Neutrophil (primary cell): ENCODE results near the gene POU2AF2.

Experiments
- H3K27ac ChIP-seq: fragments of 200-600 bp; sonication (generic); 2 replicates; pipeline ENCODE4 v1.5.1; 2016; ENCODE audit warnings: mild to moderate bottlenecking, moderate library complexity
- H3K27me3 ChIP-seq: fragments of 200-600 bp; sonication (generic); 2 replicates; pipeline ENCODE4 v1.6.0; 2016; ENCODE audit warnings: mild to moderate bottlenecking
- H3K36me3 ChIP-seq: fragments of 200-600 bp; sonication (generic); 2 replicates; pipeline ENCODE4 v1.5.1; 2017
- H3K4me1 ChIP-seq, 2 experiments: fragments of 200-600 bp in 1 of 2; sonication (generic) in 1 of 2; 1 replicate in 1 of 2; 2 replicates in 1 of 2; pipeline versions ENCODE4 v1.5.1 to v1.6.1; 2013 to 2016; ENCODE audit warnings: low read depth in 1 of 2, low read length in 1 of 2, mild to moderate bottlenecking in 1 of 2, moderate library complexity in 1 of 2; ENCODE audit not compliant: control insufficient read depth in 1 of 2, insufficient read depth in 1 of 2
- H3K4me3 ChIP-seq, 2 experiments: fragments of 200-600 bp in 1 of 2; sonication (generic) in 1 of 2; 1 replicate in 1 of 2; 2 replicates in 1 of 2; pipeline ENCODE4 v1.5.1; 2013 to 2016; ENCODE audit warnings: low read depth in 1 of 2, low read length in 1 of 2, mild to moderate bottlenecking in 1 of 2, moderate library complexity in 1 of 2
- H3K9me3 ChIP-seq: fragments of 200-600 bp; sonication (generic); 2 replicates; pipeline ENCODE4 v1.5.1; 2016
- TF ChIP-seq, protein P1 (sequence below): fragments of 200-600 bp; sonication (generic); IDR thresholded peaks from 2 replicates; pipeline ENCODE4 v1.5.1; 2016; ENCODE audit warnings: antibody characterized with exemption

Gene POU2AF2

DNA sequence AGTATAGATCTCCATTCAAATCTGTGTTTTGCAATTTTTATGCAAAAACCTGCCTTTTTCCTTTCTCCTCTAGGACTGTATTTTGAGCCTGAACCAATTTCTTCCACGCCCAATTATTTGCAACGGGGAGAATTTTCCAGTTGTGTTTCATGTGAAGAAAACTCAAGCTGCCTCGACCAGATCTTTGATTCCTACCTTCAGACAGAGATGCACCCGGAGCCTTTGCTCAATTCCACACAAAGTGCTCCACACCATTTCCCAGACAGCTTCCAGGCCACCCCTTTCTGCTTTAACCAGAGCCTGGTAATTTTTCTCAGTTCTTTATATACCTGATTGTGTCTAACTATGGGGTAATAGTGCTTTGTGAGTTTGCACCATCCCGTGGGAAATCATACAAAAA is 60.8 kb downstream of the POU2AF2 start:
- H3K27ac ChIP-seq = no peak overlapping the region
- no peaks in the 10 kb centered on the region for H3K4me1 ChIP-seq
- H3K27me3 ChIP-seq = peaks cover 75% of the 10 kb centered on the region
- H3K36me3 ChIP-seq = no peaks in the 10 kb centered on the region
- H3K4me3 ChIP-seq = no peak overlapping the region
- TF ChIP-seq, protein P1, sequence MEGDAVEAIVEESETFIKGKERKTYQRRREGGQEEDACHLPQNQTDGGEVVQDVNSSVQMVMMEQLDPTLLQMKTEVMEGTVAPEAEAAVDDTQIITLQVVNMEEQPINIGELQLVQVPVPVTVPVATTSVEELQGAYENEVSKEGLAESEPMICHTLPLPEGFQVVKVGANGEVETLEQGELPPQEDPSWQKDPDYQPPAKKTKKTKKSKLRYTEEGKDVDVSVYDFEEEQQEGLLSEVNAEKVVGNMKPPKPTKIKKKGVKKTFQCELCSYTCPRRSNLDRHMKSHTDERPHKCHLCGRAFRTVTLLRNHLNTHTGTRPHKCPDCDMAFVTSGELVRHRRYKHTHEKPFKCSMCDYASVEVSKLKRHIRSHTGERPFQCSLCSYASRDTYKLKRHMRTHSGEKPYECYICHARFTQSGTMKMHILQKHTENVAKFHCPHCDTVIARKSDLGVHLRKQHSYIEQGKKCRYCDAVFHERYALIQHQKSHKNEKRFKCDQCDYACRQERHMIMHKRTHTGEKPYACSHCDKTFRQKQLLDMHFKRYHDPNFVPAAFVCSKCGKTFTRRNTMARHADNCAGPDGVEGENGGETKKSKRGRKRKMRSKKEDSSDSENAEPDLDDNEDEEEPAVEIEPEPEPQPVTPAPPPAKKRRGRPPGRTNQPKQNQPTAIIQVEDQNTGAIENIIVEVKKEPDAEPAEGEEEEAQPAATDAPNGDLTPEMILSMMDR = no peak
- no peaks in the 10 kb centered on the region for H3K9me3 ChIP-seq

DNA sequence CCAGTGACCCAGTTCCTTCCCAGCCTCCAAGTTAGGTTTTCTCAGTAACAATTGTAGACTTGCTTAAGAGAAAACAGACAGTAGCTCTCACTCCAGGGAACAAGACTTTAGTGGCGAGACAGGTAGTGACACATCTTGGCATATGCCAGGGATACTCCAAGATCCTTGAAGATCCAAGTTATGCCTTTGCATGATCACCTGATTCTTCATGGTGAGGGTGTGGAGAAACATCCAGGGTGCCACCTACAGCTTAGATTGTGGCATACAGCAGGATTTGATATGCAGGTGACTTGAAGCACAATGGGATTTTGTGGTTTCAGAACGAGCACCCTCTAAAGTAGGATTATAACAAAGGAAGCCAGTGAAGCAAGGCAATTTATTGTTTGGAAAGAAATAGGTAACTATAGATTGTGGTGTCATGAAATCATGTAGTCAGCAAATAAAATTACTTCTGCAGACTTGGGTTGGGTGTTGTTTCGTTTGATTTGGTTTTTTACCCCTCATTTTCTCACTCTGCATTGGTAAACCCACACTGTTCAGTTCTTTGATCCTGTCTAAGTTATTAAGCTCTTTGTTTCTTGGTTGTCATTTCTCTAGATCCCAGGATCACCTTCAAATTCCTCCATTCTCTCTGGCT is 62.1 kb downstream of the POU2AF2 start:
- Histone ChIP-seq H3K9me3 (no peaks in the 10 kb centered on the region), H3K27me3 (peaks cover 63% of the 10 kb centered on the region), H3K4me3 (no peak overlapping the region), H3K4me1 (no peaks in the 10 kb centered on the region), H3K27ac (no peak overlapping the region), H3K36me3 (no peaks in the 10 kb centered on the region)
- TF ChIP-seq, protein P1 = no peak

DNA sequence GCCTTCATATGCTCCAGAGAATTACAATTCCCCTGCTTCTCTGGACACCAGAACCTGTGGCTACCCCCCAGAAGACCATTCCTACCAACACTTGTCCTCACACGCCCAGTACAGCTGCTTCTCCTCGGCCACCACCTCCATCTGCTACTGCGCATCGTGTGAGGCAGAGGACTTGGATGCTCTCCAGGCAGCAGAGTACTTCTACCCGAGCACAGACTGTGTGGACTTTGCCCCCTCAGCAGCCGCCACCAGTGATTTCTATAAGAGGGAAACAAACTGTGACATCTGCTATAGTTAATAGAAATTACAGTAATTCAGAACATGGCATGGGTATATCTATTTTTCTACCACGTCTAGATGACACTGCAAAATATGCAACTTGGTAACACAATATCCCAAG is 62.6 kb downstream of the POU2AF2 start:
- Histone ChIP-seq H3K4me1 (no peaks in the 10 kb centered on the region), H3K4me3 (no peak overlapping the region), H3K27ac (no peak overlapping the region), H3K9me3 (no peaks in the 10 kb centered on the region), H3K36me3 (no peaks in the 10 kb centered on the region), H3K27me3 (peaks cover 57% of the 10 kb centered on the region)
- TF ChIP-seq, protein P1 = no peak

DNA sequence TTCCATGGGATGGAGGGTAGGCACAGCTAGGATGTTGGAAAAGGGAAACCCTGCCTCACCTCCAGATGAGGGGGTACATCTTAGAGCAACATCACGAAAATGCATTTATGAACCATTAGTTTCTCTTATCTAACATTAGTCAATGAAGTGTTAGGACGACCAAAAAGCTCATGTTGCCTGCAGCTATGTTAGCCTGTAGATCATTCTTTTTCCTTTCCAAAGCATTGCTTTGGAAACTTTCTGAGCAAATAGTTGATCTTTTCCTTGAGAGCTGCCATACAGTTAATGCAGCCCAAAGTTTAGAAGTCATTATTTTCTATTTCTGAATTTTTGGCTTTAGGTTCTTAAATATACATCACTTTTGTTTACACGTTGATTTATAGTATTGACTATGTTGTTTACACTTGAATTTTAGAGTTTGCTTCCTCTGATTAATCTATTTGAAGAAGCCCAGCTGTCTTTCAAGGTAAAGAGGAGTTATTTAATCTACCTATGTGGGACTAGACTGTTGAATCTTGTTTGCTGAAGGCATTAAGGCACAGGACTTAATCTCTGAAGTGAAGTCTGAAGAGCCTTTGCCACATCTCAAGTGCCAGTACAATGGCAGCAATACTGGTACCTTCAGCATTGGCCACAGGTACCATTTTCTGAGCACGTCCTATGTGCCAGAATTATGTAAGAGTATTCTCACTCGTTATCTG is 63.8 kb downstream of the POU2AF2 start:
- no peaks in the 10 kb centered on the region for H3K9me3 ChIP-seq
- H3K4me1 ChIP-seq = no peaks in the 10 kb centered on the region
- H3K27ac ChIP-seq = no peak overlapping the region
- H3K4me3 ChIP-seq = no peak overlapping the region
- TF ChIP-seq, protein P1 = no peak
- H3K27me3 ChIP-seq = peaks cover 49% of the 10 kb centered on the region
- no peaks in the 10 kb centered on the region for H3K36me3 ChIP-seq

DNA sequence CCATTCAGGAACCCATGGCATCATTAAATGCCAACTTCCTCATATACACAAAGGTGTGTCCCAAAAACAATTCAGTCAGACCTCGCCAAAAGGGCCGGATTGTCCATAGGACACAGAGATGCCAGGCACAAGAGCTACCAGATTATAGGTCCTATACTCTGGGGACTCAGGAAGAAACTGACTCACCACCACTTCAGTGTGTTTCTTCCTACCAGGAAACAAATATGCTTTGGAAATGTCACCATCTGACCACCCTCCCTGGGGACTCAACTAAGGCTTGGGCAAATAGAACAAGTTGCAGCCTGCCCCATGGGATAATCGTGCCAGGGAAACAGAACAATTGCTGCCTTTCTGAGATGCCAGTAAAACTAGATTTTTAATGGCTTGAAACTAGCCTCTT is 64.6 kb downstream of the POU2AF2 start:
- H3K4me3 ChIP-seq = no peak overlapping the region
- no peaks in the 10 kb centered on the region for H3K36me3 ChIP-seq
- no peaks in the 10 kb centered on the region for H3K4me1 ChIP-seq
- TF ChIP-seq, protein P1 = no peak
- H3K27me3 ChIP-seq = peaks cover 42% of the 10 kb centered on the region
- no peak overlapping the region for H3K27ac ChIP-seq
- H3K9me3 ChIP-seq = no peaks in the 10 kb centered on the region
